GM19467 (cell line): Measurements from ENCODE around the gene SEC16B.

Experiments used
- ATAC-seq: cut with Tn5 transposase; IDR thresholded peaks from one replicate; pipeline ENCODE4 v1.9.1; 2021; ENCODE audit warnings: mild to moderate bottlenecking, moderate library complexity; ENCODE audit not compliant: unreplicated experiment

The SEC16B gene

DNA sequence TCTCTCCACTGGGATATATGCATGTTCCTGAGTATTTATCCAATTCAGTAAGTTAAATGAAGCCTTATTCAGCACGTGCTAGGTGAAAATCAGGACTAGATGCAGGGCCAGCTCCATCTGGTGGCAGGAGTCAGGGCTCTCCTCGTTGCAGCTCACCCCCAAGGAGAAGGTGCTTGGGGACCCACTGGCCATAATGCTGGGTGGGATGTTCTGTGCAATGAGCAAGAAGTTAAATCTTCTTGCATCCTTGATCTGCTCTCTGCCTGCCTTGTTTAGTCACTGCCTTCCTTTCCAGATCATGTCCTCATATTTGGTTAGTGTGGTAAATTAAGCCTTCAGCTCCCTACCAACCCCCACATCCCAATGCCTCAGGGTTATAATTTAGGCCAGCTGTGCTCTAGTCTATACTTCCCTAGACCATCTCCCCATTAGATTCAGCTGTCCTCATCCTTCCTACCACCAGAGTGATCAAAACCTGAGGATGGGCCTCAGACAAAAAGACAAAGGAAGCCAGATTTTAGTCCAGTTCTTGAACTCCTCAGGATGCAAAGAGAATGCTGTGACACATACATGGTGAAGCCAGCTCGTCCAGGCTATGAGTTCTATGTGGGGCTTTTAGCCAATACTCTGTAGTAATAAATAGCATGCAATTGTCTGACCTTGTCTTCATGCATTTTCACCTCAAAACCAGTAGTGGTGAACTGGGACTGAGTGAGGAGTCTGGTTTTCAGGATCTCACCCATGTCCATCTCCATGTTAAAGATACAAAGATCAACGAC, 55.9 kb downstream of the SEC16B start:
- ATAC-seq: no peak

DNA sequence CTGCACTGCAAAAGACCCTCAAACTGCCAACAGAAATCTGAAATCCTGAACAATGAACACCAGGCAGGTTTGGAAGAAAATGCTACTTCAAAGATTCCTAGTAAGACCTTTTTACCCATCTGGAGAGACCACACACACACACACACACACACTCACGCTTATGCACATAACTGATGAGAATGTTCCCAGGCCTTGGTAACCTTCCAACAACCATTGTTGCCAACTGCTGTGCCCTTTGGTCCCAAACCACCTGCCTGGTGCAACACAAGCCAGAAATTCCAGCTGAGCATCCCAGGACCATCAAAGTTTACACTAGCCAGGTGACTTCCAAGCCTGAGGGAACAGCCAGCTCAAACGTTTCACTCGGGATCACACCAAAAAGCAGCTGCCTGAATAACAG, 56.9 kb downstream of the SEC16B start:
- ATAC-seq: no peak

- ATAC-seq: no peak
Observed at GRCh38 chr1:177909416-177909815, 60.4 kb downstream of the SEC16B start.

GRCh38 chr1:177907000-177907399, 62.9 kb downstream of the SEC16B start:
- ATAC-seq: no peak

GRCh38 chr1:177905686-177906085, 64.2 kb downstream of the SEC16B start:
- ATAC-seq: no peak

GRCh38 chr1:177902266-177902665, 67.6 kb downstream of the SEC16B start:
- ATAC-seq: no peak

GRCh38 chr1:177897998-177898654, 71.7 kb downstream of the SEC16B start:
- no peak for ATAC-seq

GRCh38 chr1:177897281-177897997, 72.4 kb downstream of the SEC16B start:
- no peak for ATAC-seq
